ENCODE data around the gene ABCC6. TPM values are rescaled to one million over a fixed set of nuclear protein-coding genes. Genes with fewer than 3 reads are reported as not detected.

Gene ABCC6
- total and polyA plus RNA-seq, 12 donors: 0.17 to 3.8 (median 1.0) TPM

DNA sequence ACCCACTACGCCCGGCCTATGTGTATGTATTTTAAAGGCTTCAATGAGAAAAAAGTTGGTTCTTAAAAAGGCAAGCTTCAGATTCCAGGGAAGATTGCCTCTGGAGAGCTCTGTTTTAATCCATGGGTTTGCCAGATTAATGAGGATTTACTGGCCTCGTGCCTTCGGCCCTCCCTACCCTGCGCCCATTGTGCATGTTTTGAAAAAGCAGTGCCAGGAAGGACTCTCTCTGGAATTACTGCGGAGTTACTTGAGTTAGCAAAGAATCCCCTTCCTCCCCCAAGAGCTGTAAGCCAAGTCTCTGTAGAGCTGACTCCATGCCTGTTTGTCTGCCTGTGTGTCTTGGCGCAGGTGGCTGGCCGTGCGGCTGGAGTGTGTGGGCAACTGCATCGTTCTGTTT lies 98.9 kb downstream of the ABCC6 start:
- intact Hi-C loops (cut with DNase I): loop anchor here in 4 of 10 donors (2.0 to 5.0 kb wide), 4 partner anchors 172 to 367 kb away; no protein-coding TSS in a partner anchor
- Histone ChIP-seq H3K4me1 (peaks cover 0 to 14% (median 10%) of the 10 kb centered on the region in 9 donors), H3K4me3 (no peak overlapping the region), H3K36me3 (peaks cover 0 to 82% (median 22%) of the 10 kb centered on the region in 9 donors), H3K27ac (no peak overlapping the region), H3K9me3 (peaks cover 0 to 13% (median 6%) of the 10 kb centered on the region in 11 donors), H3K27me3 (no peaks in the 10 kb centered on the region)
- 98 to 100% methylated on average over 10 of the region's 10 CpGs for WGBS, 2 donors
- TF ChIP-seq, protein P1, sequence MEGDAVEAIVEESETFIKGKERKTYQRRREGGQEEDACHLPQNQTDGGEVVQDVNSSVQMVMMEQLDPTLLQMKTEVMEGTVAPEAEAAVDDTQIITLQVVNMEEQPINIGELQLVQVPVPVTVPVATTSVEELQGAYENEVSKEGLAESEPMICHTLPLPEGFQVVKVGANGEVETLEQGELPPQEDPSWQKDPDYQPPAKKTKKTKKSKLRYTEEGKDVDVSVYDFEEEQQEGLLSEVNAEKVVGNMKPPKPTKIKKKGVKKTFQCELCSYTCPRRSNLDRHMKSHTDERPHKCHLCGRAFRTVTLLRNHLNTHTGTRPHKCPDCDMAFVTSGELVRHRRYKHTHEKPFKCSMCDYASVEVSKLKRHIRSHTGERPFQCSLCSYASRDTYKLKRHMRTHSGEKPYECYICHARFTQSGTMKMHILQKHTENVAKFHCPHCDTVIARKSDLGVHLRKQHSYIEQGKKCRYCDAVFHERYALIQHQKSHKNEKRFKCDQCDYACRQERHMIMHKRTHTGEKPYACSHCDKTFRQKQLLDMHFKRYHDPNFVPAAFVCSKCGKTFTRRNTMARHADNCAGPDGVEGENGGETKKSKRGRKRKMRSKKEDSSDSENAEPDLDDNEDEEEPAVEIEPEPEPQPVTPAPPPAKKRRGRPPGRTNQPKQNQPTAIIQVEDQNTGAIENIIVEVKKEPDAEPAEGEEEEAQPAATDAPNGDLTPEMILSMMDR (IDR thresholded peaks at IDR 0.05): no peak
- DNase-seq (no peak), ATAC-seq (no peak)

DNA sequence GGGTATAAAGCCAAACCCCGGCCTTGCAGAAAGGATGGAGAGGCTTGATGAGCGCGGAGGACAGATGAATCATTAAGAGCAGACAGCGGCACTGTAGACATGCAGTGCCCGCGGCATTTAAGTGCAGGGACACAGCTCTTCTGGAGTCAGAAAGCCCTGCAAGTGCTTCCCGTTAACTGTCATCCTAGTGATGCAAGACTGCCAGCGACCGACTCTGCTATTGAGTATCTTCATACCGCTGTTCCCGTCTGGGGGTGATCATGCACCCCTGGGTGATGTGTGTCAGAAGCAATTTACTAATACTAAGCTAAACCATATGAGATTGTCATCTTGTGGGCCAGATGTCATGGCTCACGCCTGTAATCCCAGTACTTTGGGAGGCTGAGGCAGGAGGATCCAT lies 101.0 kb downstream of the ABCC6 start:
- Histone ChIP-seq H3K4me3 (no peak overlapping the region), H3K27me3 (no peaks in the 10 kb centered on the region), H3K4me1 (peaks cover 0 to 14% (median 10%) of the 10 kb centered on the region in 9 donors), H3K9me3 (peaks cover 0 to 28% (median 12%) of the 10 kb centered on the region in 11 donors), H3K27ac (no peak overlapping the region), H3K36me3 (peaks cover 0 to 86% (median 34%) of the 10 kb centered on the region in 9 donors)
- TF ChIP-seq, protein P1 (IDR thresholded peaks at IDR 0.05): no peak
- 97% methylated on average over 12 of the region's 12 CpGs for WGBS, 2 donors
- no peak for DNase-seq
- intact Hi-C loops (cut with DNase I): loop anchor here in 4 of 10 donors (5.0 kb wide), 3 partner anchors 170 to 365 kb away; no protein-coding TSS in a partner anchor
- no peak for ATAC-seq

DNA sequence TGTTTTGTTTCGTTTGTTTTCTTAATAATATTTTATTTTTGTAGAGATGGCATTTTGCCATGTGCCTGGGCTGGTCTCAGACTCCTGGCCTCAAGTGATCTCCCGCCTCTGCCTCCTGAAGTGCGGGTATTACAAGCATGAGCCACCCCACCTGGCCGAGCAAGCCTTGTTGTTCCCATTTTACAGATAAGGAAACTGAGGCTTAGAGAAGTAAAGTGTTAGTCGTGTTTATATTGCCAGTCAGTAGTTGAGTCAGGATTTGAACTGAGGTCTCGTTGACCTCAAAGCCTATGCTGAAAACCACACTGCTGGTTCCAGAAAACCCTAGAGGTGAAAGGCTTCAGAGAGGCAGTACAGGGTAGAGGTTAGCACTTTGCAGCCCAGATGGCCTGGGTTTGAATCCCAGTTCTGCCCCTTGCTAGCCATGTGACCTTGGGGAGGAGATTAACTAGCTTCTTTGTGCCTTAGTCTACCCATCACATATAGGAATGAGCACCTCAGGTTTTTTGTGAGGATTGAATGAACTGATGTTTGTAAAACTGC lies 102.0 kb downstream of the ABCC6 start:
- Histone ChIP-seq H3K27ac (no peak overlapping the region), H3K9me3 (peaks cover 0 to 32% (median 12%) of the 10 kb centered on the region in 11 donors), H3K4me1 (peaks cover 0 to 14% (median 10%) of the 10 kb centered on the region in 9 donors), H3K36me3 (peaks cover 0 to 87% (median 44%) of the 10 kb centered on the region in 9 donors), H3K27me3 (no peaks in the 10 kb centered on the region), H3K4me3 (no peak overlapping the region)
- no peak for DNase-seq
- intact Hi-C loops (cut with DNase I): loop anchor here in 4 of 10 donors (5.0 kb wide), 3 partner anchors 169 to 364 kb away; no protein-coding TSS in a partner anchor
- no peak for ATAC-seq
- TF ChIP-seq, protein P1 (IDR thresholded peaks at IDR 0.05): no peak
- 84 to 90% methylated on average over 6 of the region's 6 CpGs for WGBS, 2 donors

DNA sequence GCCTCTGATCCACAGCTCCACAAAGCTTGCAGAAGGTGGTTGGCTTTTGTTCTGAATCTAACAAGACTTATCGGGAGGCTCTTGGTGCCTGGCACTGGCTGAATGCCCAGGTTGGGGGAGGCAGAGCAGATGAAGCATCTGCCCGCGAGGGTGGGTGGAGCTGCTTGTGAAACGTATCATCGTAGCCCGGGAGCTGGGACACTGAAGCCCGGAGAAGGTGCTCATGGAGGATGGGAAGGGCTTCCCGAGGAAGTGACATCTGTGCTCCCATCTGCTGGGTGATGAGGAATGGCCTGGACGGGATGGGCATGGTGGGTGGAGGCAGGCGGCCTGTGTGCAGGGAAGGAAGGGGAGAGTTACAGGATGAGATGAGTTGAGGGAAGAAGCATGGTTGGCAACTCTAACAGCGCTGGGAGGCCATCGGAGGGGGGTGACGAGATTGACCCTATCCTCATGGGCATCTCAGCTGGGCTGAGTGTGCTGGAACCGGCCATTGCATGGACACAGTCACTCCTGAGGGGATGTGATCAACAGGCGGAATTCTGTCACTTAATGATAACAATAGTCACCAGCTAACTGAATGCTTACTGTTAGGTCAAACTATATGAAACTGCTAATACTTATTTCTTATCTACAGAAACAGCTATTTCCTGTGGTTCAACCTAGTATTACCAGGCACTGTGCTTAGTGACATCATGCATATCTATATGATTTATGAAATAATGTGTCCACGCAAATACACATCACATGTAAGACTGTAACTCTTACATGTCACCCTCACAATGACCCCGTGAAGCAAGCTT lies 102.7 kb downstream of the ABCC6 start:
- DNase-seq (peak; percentile 58 to 66), ATAC-seq (peak; percentile 58 to 87 (median 78))
- TF ChIP-seq, protein P1 (IDR thresholded peaks at IDR 0.05): no peak
- Histone ChIP-seq H3K27ac (peak overlapping the region in 6 of 10 donors; percentile 2 to 35 (median 18)), H3K36me3 (peaks cover 0 to 87% (median 49%) of the 10 kb centered on the region in 9 donors), H3K4me3 (no peak overlapping the region), H3K4me1 (peaks cover 0 to 14% (median 10%) of the 10 kb centered on the region in 9 donors), H3K9me3 (peaks cover 0 to 33% (median 12%) of the 10 kb centered on the region in 11 donors), H3K27me3 (no peaks in the 10 kb centered on the region)
- intact Hi-C loops (cut with DNase I): loop anchor here in 4 of 10 donors (5.0 kb wide), 3 partner anchors 168 to 363 kb away; no protein-coding TSS in a partner anchor
- WGBS, 2 donors: 45 to 48% methylated on average over 17 of the region's 17 CpGs
